Neural progenitor cell (in vitro differentiated cells): ENCODE results near the gene IMPG2.

Source experiments
- CTCF ChIP-seq: fragments of 200-600 bp; sonication (generic); IDR thresholded peaks from 2 replicates; pipeline ENCODE4 v1.5.1; 2017; ENCODE audit warnings: antibody characterized with exemption, mild to moderate bottlenecking
- EZH2 ChIP-seq: fragments of 200-600 bp; sonication (generic); IDR thresholded peaks from 2 replicates; pipeline ENCODE4 v1.6.1; 2017; ENCODE audit warnings: antibody characterized with exemption, mild to moderate bottlenecking, moderate library complexity
- EZH2phosphoT487 ChIP-seq: fragments of 200-600 bp; sonication (generic); IDR thresholded peaks from 2 replicates; pipeline ENCODE4 v1.6.1; 2017; ENCODE audit warnings: antibody characterized with exemption

- TF ChIP-seq CTCF: no peak
- TF ChIP-seq EZH2: no peak
- no peak for TF ChIP-seq EZH2phosphoT487
These were observed 50.2 kb downstream of the IMPG2 start for GRCh38 chr3:101270149-101270548.
